AG09309 (cell line): ENCODE measurements around the gene OR52I2.

Experiments
- DNase-seq: peaks from one replicate; pipeline ENCODE4 v3.0.0-alpha.2; 2010; ENCODE audit warnings: low read depth
- H3K4me3 ChIP-seq: 2 replicates; pipeline ENCODE4 v1.5.1; 2011; ENCODE audit warnings: mild to moderate bottlenecking, low read depth, low read length, moderate library complexity; ENCODE audit not compliant: control insufficient read depth
- TF ChIP-seq, protein P1 (sequence below): IDR thresholded peaks from 2 replicates; pipeline ENCODE4 v1.5.1; 2011; ENCODE audit warnings: mild to moderate bottlenecking, low read depth, low read length, inconsistent platforms; ENCODE audit not compliant: insufficient read depth, control insufficient read depth; ENCODE audit errors: missing control alignments

OR52I2 gene

DNA sequence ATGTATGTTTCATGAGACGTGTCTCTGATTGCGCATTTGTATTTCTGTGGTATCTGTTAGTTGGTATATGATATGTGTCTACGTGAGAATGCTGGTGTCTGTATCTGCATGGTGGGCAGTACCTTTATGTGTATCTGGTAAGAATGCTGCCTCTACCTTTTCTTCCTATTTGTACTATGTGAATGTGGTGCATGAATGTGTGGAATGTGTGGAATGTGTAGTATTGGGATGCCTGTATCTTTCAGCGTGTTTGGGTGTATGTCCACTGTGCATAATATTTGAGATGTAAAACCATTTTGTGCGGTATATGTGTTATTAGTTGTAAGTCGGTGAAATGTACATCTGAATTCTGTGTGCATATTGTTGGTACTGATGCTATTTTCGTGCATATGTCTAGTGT, 60.0 kb downstream of the OR52I2 start:
- TF ChIP-seq, protein P1, sequence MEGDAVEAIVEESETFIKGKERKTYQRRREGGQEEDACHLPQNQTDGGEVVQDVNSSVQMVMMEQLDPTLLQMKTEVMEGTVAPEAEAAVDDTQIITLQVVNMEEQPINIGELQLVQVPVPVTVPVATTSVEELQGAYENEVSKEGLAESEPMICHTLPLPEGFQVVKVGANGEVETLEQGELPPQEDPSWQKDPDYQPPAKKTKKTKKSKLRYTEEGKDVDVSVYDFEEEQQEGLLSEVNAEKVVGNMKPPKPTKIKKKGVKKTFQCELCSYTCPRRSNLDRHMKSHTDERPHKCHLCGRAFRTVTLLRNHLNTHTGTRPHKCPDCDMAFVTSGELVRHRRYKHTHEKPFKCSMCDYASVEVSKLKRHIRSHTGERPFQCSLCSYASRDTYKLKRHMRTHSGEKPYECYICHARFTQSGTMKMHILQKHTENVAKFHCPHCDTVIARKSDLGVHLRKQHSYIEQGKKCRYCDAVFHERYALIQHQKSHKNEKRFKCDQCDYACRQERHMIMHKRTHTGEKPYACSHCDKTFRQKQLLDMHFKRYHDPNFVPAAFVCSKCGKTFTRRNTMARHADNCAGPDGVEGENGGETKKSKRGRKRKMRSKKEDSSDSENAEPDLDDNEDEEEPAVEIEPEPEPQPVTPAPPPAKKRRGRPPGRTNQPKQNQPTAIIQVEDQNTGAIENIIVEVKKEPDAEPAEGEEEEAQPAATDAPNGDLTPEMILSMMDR, result no peak
- DNase-seq, result no peak
- H3K4me3 ChIP-seq, result no peak overlapping the region

DNA sequence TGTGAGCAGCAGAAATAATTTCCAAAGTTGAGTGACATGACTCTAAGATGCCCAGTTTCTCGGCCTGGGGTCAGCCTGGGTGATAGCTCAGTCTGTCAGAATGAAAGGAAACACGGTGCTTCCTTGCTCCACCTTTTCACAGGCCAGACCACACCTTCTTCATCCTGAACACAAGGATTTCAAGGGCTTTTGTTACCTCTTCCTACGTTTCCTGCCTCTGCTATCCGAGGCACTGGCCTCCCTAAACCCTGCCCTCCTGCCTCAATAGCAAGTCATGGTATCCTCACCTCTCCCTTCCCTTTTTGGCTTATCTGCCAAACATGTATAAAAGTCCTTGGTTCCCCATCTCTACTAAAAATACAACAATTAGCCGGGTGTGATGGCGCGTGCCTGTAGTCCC, 60.5 kb downstream of the OR52I2 start:
- TF ChIP-seq, protein P1, result no peak
- no peak overlapping the region for H3K4me3 ChIP-seq
- no peak for DNase-seq
